Panc1 (cell line): Measurements from ENCODE around the gene CTDP1. TPM values are rescaled to one million over a fixed set of nuclear protein-coding genes. Genes with fewer than 3 reads are reported as not detected.
"Not testable (repeated sequence)": the region's sequence is repeated elsewhere in the genome, so short reads cannot be mapped to it uniquely, and the experiment has no call there.

Source experiments
- ATAC-seq: fragments of 200-7000 bp; cut with Tn5 transposase; 2 replicates; pipeline ENCODE4 v1.9.1; 2020; ENCODE audit warnings: mild to moderate bottlenecking, moderate library complexity
- BruUV-seq: library from RNA; stranded (reverse); fragments of 400-500 nt; replicated peaks from 2 replicates; lab custom pipeline; 2021; lab: Mats Ljungman, UMichigan
- CTCF ChIA-PET: fragments of 300-600 bp; sonication (Branson Sonifier 250); formaldehyde crosslinking; loops from one replicate; lab custom pipeline; 2022; ENCODE audit warnings: antibody characterized with exemption; lab: Charles Lee
- POLR2A ChIA-PET: fragments of 300-600 bp; sonication (Branson Sonifier 250); formaldehyde crosslinking; loops from one replicate; lab custom pipeline; 2022; ENCODE audit warnings: antibody characterized with exemption; lab: Charles Lee
- DNase-seq: peaks from one replicate; pipeline ENCODE4 v3.0.0-alpha.2; 2010; ENCODE audit warnings: low read depth, low spot score
- H3K27ac ChIP-seq: 2 replicates; pipeline ENCODE4 v1.5.1; 2011; ENCODE audit warnings: mild to moderate bottlenecking, low read length, inconsistent platforms
- H3K27me3 ChIP-seq: fragments of 200-500 bp; sonication (Bioruptor generic); 2 replicates; pipeline ENCODE4 v1.6.0; 2014; ENCODE audit warnings: low read length, inconsistent platforms; ENCODE audit not compliant: control insufficient read depth, insufficient read depth
- H3K36me3 ChIP-seq: fragments of 200-500 bp; sonication (Bioruptor generic); 2 replicates; pipeline ENCODE4 v1.5.1; 2014; ENCODE audit warnings: inconsistent platforms, mild to moderate bottlenecking, low read length, moderate library complexity; ENCODE audit not compliant: control insufficient read depth, insufficient read depth
- H3K4me1 ChIP-seq: 2 replicates; pipeline ENCODE4 v1.5.1; 2011; ENCODE audit warnings: inconsistent platforms, mild to moderate bottlenecking, low read length, moderate library complexity; ENCODE audit not compliant: control insufficient read depth, insufficient read depth
- H3K4me3 ChIP-seq, 2 experiments: 2 replicates each; pipeline ENCODE4 v1.5.1; 2011 to 2012; ENCODE audit warnings: low read depth in 2 of 2, low read length in 2 of 2, mild to moderate bottlenecking in 2 of 2, inconsistent platforms in 1 of 2, moderate library complexity in 1 of 2
- H3K9me3 ChIP-seq: fragments of 200-500 bp; sonication (Bioruptor generic); 2 replicates; pipeline ENCODE4 v1.5.1; 2014; ENCODE audit warnings: low read depth, mild to moderate bottlenecking, inconsistent platforms, low read length, moderate library complexity; ENCODE audit not compliant: control insufficient read depth, insufficient read depth
- POLR2AphosphoS5 ChIP-seq: IDR thresholded peaks from 2 replicates; pipeline ENCODE4 v1.6.1; 2012; ENCODE audit warnings: mild to moderate bottlenecking, low read depth, low read length, moderate library complexity
- SIN3A ChIP-seq: IDR thresholded peaks from 2 replicates; pipeline ENCODE4 v1.6.1; 2012; ENCODE audit warnings: low read depth, mild to moderate bottlenecking, low read length, moderate library complexity, borderline replicate concordance; ENCODE audit not compliant: insufficient read depth
- TCF7L2 ChIP-seq: IDR thresholded peaks from 2 replicates; pipeline ENCODE4 v1.6.1; 2011; ENCODE audit warnings: mild to moderate bottlenecking, low read depth, low read length, inconsistent platforms
- in situ Hi-C: cut with HindIII; loops from 2 replicates; pipeline ENCODE4 v1.10.0; 2016; ENCODE audit warnings: low sequenced_read_pairs, low pct_unique_long_range_greater_than_20kb
- intact Hi-C: fragments of 100-400 bp; cut with micrococcal nuclease; formaldehyde crosslinking; loops from one replicate; pipeline ENCODE4 v1.10.0; 2022; ENCODE audit not compliant: unreplicated experiment
- total RNA-seq: library from RNA; stranded (reverse); gene quantifications from one replicate; pipeline ENCODE4 v1.2.1, GENCODE V29; 2021; ENCODE audit not compliant: unreplicated experiment
- TF ChIP-seq, protein P1 (sequence below), 2 experiments: IDR thresholded peaks; 2 replicates each; pipeline ENCODE4 v1.6.1; 2011 to 2012; ENCODE audit warnings: low read depth in 2 of 2, control low read depth in 1 of 2, low read length in 1 of 2, mild to moderate bottlenecking in 1 of 2, moderate library complexity in 1 of 2; ENCODE audit not compliant: insufficient read depth in 1 of 2
- TF ChIP-seq, protein P2 (sequence below): fragments of 450-650 bp; IDR thresholded peaks from 2 replicates; pipeline ENCODE4 v1.5.1; 2017; ENCODE audit warnings: mild to moderate bottlenecking

Gene CTDP1
- total RNA-seq, 1 experiment from 2014 or later: 52.8 TPM

DNA sequence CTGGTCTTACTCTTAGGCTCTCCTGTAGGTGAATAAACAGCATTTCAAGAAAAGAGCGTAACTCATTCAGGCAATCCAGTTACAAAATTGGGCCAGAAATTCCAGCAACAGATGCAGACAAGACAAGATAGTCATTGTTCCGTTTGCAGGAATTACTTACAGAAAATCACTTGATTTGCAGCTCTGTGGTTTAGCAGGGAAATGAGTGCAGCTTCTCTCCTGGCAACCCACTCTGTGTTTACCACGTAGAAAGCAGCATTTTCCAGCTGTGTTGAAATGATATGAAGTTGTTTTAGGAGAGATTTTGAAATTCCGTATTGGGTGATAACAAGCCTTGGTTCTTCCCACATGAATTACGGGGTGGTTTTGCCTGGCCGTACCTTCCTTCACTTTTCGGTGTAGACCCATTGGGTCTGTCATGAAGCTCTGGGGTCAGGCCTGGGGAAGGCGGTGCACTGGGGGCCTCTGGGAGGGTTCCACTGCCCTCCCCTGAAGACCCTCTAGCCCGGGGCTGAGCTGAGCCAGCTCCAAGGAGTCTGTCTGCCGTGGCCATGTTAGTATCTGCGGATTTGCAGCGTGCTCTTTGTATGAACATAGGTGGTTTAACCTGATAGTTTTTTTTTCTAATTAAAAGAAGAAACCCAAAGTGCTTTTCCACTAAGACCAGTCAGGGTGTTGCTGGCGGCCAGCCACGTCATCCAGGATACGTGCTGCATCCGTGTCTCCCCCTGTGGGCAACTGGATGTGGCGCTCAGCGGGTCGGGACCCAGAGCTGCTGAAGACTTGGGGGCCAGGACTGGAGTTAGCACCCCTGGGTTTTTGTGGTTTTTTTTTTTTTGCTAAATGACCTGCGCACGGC, 59.2 kb downstream of the CTDP1 start:
- Histone ChIP-seq H3K9me3 (no peaks in the 10 kb centered on the region), H3K27ac (no peak overlapping the region), H3K4me1 (no peaks in the 10 kb centered on the region), H3K27me3 (no peaks in the 10 kb centered on the region), H3K36me3 (peaks cover 3% of the 10 kb centered on the region; the same call in 1 of the 2 replicates), H3K4me3 (no peak overlapping the region)
- DNase-seq (no peak), ATAC-seq (no peak)
- ChIA-PET POLR2A (no interaction called here), CTCF (interaction anchor here (0.7 kb wide), 1 partner anchor 216 kb away, joined by 3 read pairs; no protein-coding TSS in a partner anchor)
- intact Hi-C loops (no loop called here), in situ Hi-C loops (no loop called here)
- BruUV-seq: no TSS peak
- TF ChIP-seq, protein P1, sequence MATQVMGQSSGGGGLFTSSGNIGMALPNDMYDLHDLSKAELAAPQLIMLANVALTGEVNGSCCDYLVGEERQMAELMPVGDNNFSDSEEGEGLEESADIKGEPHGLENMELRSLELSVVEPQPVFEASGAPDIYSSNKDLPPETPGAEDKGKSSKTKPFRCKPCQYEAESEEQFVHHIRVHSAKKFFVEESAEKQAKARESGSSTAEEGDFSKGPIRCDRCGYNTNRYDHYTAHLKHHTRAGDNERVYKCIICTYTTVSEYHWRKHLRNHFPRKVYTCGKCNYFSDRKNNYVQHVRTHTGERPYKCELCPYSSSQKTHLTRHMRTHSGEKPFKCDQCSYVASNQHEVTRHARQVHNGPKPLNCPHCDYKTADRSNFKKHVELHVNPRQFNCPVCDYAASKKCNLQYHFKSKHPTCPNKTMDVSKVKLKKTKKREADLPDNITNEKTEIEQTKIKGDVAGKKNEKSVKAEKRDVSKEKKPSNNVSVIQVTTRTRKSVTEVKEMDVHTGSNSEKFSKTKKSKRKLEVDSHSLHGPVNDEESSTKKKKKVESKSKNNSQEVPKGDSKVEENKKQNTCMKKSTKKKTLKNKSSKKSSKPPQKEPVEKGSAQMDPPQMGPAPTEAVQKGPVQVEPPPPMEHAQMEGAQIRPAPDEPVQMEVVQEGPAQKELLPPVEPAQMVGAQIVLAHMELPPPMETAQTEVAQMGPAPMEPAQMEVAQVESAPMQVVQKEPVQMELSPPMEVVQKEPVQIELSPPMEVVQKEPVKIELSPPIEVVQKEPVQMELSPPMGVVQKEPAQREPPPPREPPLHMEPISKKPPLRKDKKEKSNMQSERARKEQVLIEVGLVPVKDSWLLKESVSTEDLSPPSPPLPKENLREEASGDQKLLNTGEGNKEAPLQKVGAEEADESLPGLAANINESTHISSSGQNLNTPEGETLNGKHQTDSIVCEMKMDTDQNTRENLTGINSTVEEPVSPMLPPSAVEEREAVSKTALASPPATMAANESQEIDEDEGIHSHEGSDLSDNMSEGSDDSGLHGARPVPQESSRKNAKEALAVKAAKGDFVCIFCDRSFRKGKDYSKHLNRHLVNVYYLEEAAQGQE (IDR thresholded peaks at IDR 0.05; ENCODE audit: insufficient read depth in 1 of 2, low read depth in 2 of 2, low read length in 1 of 2): no peak
- TF ChIP-seq POLR2AphosphoS5 (no peak), SIN3A (no peak), TCF7L2 (no peak)
- TF ChIP-seq, protein P2, sequence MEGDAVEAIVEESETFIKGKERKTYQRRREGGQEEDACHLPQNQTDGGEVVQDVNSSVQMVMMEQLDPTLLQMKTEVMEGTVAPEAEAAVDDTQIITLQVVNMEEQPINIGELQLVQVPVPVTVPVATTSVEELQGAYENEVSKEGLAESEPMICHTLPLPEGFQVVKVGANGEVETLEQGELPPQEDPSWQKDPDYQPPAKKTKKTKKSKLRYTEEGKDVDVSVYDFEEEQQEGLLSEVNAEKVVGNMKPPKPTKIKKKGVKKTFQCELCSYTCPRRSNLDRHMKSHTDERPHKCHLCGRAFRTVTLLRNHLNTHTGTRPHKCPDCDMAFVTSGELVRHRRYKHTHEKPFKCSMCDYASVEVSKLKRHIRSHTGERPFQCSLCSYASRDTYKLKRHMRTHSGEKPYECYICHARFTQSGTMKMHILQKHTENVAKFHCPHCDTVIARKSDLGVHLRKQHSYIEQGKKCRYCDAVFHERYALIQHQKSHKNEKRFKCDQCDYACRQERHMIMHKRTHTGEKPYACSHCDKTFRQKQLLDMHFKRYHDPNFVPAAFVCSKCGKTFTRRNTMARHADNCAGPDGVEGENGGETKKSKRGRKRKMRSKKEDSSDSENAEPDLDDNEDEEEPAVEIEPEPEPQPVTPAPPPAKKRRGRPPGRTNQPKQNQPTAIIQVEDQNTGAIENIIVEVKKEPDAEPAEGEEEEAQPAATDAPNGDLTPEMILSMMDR: no peak

DNA sequence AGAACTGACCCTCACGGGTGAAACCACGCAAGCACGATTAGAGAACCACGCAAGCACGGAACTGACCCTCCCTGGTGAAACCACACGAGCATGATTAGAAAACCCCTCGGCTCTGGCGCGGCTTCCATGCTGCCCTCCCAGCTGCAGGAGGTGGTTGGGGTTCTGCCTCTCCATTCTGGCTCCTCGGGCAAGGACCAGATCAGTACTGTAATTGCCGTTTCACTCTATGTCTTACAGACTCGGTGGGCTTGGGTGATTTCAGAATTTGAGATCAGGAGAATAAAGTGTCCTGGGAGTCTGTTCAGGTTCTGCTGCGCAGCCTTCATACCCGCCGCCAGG, 59.8 kb downstream of the CTDP1 start:
- H3K36me3 ChIP-seq: peaks cover 2% of the 10 kb centered on the region; the same call in 1 of the 2 replicates
- DNase-seq (no peak), ATAC-seq (no peak)
- no peak overlapping the region for H3K27ac ChIP-seq
- H3K27me3 ChIP-seq: no peaks in the 10 kb centered on the region
- POLR2A ChIA-PET: no interaction called here
- intact Hi-C loops: no loop called here
- in situ Hi-C loops: no loop called here
- TF ChIP-seq, protein P1 (IDR thresholded peaks at IDR 0.05; ENCODE audit: insufficient read depth in 1 of 2, low read depth in 2 of 2, low read length in 1 of 2): no peak
- no peak for TF ChIP-seq SIN3A
- TF ChIP-seq, protein P2: no peak
- TF ChIP-seq TCF7L2: no peak
- no peak for TF ChIP-seq POLR2AphosphoS5
- CTCF ChIA-PET: no interaction called here
- no peaks in the 10 kb centered on the region for H3K4me1 ChIP-seq
- no TSS peak for BruUV-seq
- H3K4me3 ChIP-seq: no peak overlapping the region
- no peaks in the 10 kb centered on the region for H3K9me3 ChIP-seq

DNA sequence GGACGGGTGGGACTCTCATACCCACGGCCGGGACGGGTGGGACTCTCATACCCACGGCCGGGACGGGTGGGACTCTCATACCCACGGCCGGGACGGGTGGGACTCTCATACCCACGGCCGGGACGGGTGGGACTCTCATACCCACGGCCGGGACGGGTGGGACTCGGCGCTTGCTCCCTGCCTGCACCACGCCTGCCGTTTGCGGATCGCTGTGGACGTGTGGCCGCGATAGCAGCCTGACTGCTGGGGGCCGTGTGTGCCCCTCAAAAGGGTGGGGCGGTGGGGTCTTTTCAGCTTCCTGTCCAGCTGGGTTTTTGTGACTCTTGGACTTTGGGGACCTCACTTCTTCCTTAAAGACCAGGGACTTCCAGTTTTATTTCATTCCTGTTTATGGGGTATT, 60.4 kb downstream of the CTDP1 start:
- H3K27ac ChIP-seq, H3K36me3 ChIP-seq, CTCF ChIA-PET, in situ Hi-C loops, H3K4me3 ChIP-seq, H3K4me1 ChIP-seq, POLR2A ChIA-PET, ATAC-seq, DNase-seq, intact Hi-C loops, H3K27me3 ChIP-seq, BruUV-seq, H3K9me3 ChIP-seq: not testable (repeated sequence)
